ENCODE measurements around the gene CMIP.
"Not testable (repeated sequence)": the region's sequence is repeated elsewhere in the genome, so short reads cannot be mapped to it uniquely, and the experiment has no call there.

Gene CMIP

DNA sequence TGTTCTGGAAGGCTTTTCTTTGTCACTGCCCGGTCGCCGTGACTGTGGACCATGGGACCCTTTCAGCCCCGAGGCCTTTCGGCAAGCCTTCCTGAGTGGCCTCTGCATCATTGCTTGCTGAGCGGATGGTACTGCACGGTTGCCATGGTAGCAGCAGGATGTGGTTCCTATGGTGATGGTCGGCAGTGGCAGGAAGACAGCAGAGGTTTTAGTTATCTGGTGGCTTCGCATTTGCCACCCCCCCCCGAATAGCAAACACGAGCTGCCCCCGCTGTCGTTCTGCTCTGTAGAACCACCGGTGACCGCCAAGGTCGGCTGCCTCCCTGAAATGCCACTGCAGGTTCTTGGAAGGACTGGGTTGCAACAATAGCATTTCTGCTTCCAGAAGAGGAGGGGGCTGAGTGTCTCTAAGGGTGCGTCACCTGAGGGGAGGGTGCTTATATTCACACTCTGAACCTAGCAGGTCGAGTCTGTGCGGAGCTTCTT is 76.6 kb downstream of the CMIP start:
- Histone ChIP-seq H4K20me1 (ENCODE audit: insufficient read depth, low read length, poor library complexity, severe bottlenecking) (peaks cover 12% of the 10 kb centered on the region), H3K4me1 (ENCODE audit: insufficient read depth, low read length, poor library complexity, severe bottlenecking) (peaks cover 3% of the 10 kb centered on the region), H3K4me2 (ENCODE audit: low read depth, low read length, poor library complexity, severe bottlenecking) (no peak overlapping the region), H3K9ac (ENCODE audit: low read depth, low read length, poor library complexity, severe bottlenecking) (no peak overlapping the region), H3K79me2 (ENCODE audit: insufficient read depth, low read length) (peaks cover 36% of the 10 kb centered on the region), H3K9me3 (ENCODE audit: insufficient read depth, low read depth, low read length) (no peaks in the 10 kb centered on the region), H3K27me3 (ENCODE audit: insufficient read depth, low read length, poor library complexity, severe bottlenecking) (no peaks in the 10 kb centered on the region), H3K4me3 (ENCODE audit: low read length, poor library complexity, severe bottlenecking) (no peak overlapping the region), H3F3A (ENCODE audit: low read depth) (no peaks in the 10 kb centered on the region), H3K36me3 (ENCODE audit: insufficient read depth, low read length) (peaks cover 9% of the 10 kb centered on the region; the same call in 1 of the 2 replicates), H2AFZ (ENCODE audit: low read length) (no peak overlapping the region), H3K9me2 (replicated peaks; ENCODE audit: low read depth, low read length) (no peaks in the 10 kb centered on the region)
- TF ChIP-seq CTCF (conservative IDR thresholded peaks at IDR 0.05; ENCODE audit: low read length) = no peak
- TF ChIP-seq EZH2phosphoT487 (IDR thresholded peaks at IDR 0.05; ENCODE audit: borderline replicate concordance) = no peak

- H3F3A ChIP-seq (ENCODE audit: low read depth) = no peaks in the 10 kb centered on the region
- no peaks in the 10 kb centered on the region for H3K27me3 ChIP-seq (ENCODE audit: insufficient read depth, low read length, poor library complexity, severe bottlenecking)
- no peaks in the 10 kb centered on the region for H3K9me3 ChIP-seq (ENCODE audit: insufficient read depth, low read depth, low read length)
- peaks cover 3% of the 10 kb centered on the region for H3K4me1 ChIP-seq (ENCODE audit: insufficient read depth, low read length, poor library complexity, severe bottlenecking)
- H3K4me3 ChIP-seq (ENCODE audit: low read length, poor library complexity, severe bottlenecking) = no peak overlapping the region
- H2AFZ ChIP-seq (ENCODE audit: low read length) = no peak overlapping the region
- H3K4me2 ChIP-seq (ENCODE audit: low read depth, low read length, poor library complexity, severe bottlenecking) = no peak overlapping the region
- TF ChIP-seq CTCF (conservative IDR thresholded peaks at IDR 0.05; ENCODE audit: low read length) = no peak
- TF ChIP-seq EZH2phosphoT487 (IDR thresholded peaks at IDR 0.05; ENCODE audit: borderline replicate concordance) = no peak
- peaks cover 12% of the 10 kb centered on the region for H4K20me1 ChIP-seq (ENCODE audit: insufficient read depth, low read length, poor library complexity, severe bottlenecking)
- H3K36me3 ChIP-seq (ENCODE audit: insufficient read depth, low read length) = peaks cover 9% of the 10 kb centered on the region; the same call in 1 of the 2 replicates
- peaks cover 37% of the 10 kb centered on the region for H3K79me2 ChIP-seq (ENCODE audit: insufficient read depth, low read length)
- H3K9me2 ChIP-seq (replicated peaks; ENCODE audit: low read depth, low read length) = no peaks in the 10 kb centered on the region
- H3K9ac ChIP-seq (ENCODE audit: low read depth, low read length, poor library complexity, severe bottlenecking) = no peak overlapping the region
Measured at GRCh38 chr16:81522108-81522701, 77.6 kb downstream of the CMIP start.

GRCh38 chr16:81522851-81523250 is 78.2 kb downstream of the CMIP start:
- not testable (repeated sequence) for H3K9me2 ChIP-seq (replicated peaks; ENCODE audit: low read depth, low read length); H3K9me3 ChIP-seq (ENCODE audit: insufficient read depth, low read depth, low read length); H3K27me3 ChIP-seq (ENCODE audit: insufficient read depth, low read length, poor library complexity, severe bottlenecking); H3F3A ChIP-seq (ENCODE audit: low read depth); H3K36me3 ChIP-seq (ENCODE audit: insufficient read depth, low read length); H3K4me2 ChIP-seq (ENCODE audit: low read depth, low read length, poor library complexity, severe bottlenecking); H2AFZ ChIP-seq (ENCODE audit: low read length); H3K4me3 ChIP-seq (ENCODE audit: low read length, poor library complexity, severe bottlenecking); H3K9ac ChIP-seq (ENCODE audit: low read depth, low read length, poor library complexity, severe bottlenecking); H3K4me1 ChIP-seq (ENCODE audit: insufficient read depth, low read length, poor library complexity, severe bottlenecking)
- peaks cover 12% of the 10 kb centered on the region for H4K20me1 ChIP-seq (ENCODE audit: insufficient read depth, low read length, poor library complexity, severe bottlenecking)
- H3K79me2 ChIP-seq (ENCODE audit: insufficient read depth, low read length) = peaks cover 43% of the 10 kb centered on the region

Measured in Loucy (cell line).